C4-2B (cell line): Measurements from ENCODE around the gene DDX54.

Experiments
- ZFX ChIP-seq: fragments of 450-650 bp; IDR thresholded peaks from 2 replicates; pipeline ENCODE4 v1.6.1; 2017
- TF ChIP-seq, protein P1 (sequence below): fragments of 450-650 bp; conservative IDR thresholded peaks from 2 replicates; pipeline ENCODE4 v1.5.1; 2017; ENCODE audit warnings: mild to moderate bottlenecking

DNA sequence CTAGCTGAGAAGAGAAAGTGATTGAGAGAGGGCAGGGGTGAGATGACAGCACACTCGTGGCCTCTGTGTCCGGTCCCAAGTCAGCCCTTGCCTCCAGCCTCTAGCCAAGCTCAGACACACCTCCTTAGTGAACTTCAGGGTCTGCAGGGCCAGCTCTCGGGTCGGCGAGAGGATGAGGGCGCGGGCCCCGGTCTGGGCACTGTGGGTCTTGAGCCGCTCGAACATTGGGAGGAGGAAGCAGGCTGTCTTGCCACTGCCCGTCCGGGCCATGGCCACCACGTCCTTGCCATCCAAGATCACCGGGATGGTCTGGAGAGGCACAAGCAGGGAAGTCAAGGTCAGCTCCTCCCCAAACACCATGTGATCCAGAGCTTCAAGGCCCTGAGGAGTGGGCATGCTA, 6.3 kb downstream of the DDX54 start:
- TF ChIP-seq, protein P1, sequence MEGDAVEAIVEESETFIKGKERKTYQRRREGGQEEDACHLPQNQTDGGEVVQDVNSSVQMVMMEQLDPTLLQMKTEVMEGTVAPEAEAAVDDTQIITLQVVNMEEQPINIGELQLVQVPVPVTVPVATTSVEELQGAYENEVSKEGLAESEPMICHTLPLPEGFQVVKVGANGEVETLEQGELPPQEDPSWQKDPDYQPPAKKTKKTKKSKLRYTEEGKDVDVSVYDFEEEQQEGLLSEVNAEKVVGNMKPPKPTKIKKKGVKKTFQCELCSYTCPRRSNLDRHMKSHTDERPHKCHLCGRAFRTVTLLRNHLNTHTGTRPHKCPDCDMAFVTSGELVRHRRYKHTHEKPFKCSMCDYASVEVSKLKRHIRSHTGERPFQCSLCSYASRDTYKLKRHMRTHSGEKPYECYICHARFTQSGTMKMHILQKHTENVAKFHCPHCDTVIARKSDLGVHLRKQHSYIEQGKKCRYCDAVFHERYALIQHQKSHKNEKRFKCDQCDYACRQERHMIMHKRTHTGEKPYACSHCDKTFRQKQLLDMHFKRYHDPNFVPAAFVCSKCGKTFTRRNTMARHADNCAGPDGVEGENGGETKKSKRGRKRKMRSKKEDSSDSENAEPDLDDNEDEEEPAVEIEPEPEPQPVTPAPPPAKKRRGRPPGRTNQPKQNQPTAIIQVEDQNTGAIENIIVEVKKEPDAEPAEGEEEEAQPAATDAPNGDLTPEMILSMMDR = no peak
- TF ChIP-seq ZFX = no peak
